Heart left ventricle (tissue), 16 donors: ENCODE measurements around the gene CDC26. TPM values are rescaled to one million over a fixed set of nuclear protein-coding genes. Genes with fewer than 3 reads are reported as not detected.

Experiments used
- ATAC-seq, 4 donors: fragments of 200-7000 bp; cut with Tn5 transposase; one replicate each; pipeline ENCODE4 v1.9.1; 2020 to 2022; ENCODE audit warnings: moderate library complexity in 4 of 4, mild to moderate bottlenecking in 3 of 4, moderate number of reproducible peaks in 1 of 4
- DNase-seq, 5 donors: peaks; one replicate each; pipeline ENCODE4 v3.0.0-alpha.2; 2020
- H3K27ac ChIP-seq, 12 donors: fragments of 200-600 bp; sonication (generic) in 4 of 12; one replicate each; pipeline versions ENCODE4 v1.5.0 to v1.8.0; 2016 to 2022; ENCODE audit warnings: mild to moderate bottlenecking in 2 of 12
- H3K27me3 ChIP-seq, 9 donors: fragments of 200-600 bp; sonication (generic) in 2 of 9; one replicate each; pipeline versions ENCODE4 v1.5.1 to v1.8.0; 2016 to 2022; ENCODE audit warnings: mild to moderate bottlenecking in 3 of 9
- H3K36me3 ChIP-seq, 9 donors: fragments of 200-600 bp; sonication (generic) in 2 of 9; one replicate each; pipeline versions ENCODE4 v1.5.0 to v1.8.0; 2018 to 2022; ENCODE audit warnings: mild to moderate bottlenecking in 2 of 9
- H3K4me1 ChIP-seq, 12 donors: fragments of 200-600 bp; sonication (generic) in 4 of 12; one replicate each; pipeline versions ENCODE4 v1.5.0 to v1.8.0; 2016 to 2022; ENCODE audit warnings: mild to moderate bottlenecking in 3 of 12
- H3K4me3 ChIP-seq, 12 donors: fragments of 200-600 bp; sonication (generic) in 4 of 12; one replicate each; pipeline versions ENCODE4 v1.5.0 to v1.8.0; 2017 to 2022; ENCODE audit warnings: mild to moderate bottlenecking in 9 of 12, moderate library complexity in 4 of 12
- H3K9me3 ChIP-seq, 12 donors: fragments of 200-600 bp; sonication (generic) in 4 of 12; one replicate each; pipeline versions ENCODE4 v1.5.0 to v1.8.0; 2016 to 2022; ENCODE audit warnings: mild to moderate bottlenecking in 1 of 12
- CTCF ChIP-seq, 12 donors: fragments of 200-600 bp; sonication (generic) in 4 of 12; IDR thresholded peaks; one replicate each; pipeline versions ENCODE4 v1.5.0 to v1.8.0; 2018 to 2022; ENCODE audit warnings: antibody characterized with exemption in 12 of 12, mild to moderate bottlenecking in 5 of 12
- POLR2A ChIP-seq, 2 donors: fragments of 450-650 bp; IDR thresholded peaks; one replicate each; pipeline ENCODE4 v1.6.1; 2017; ENCODE audit warnings: antibody characterized with exemption in 2 of 2, mild to moderate bottlenecking in 2 of 2, moderate library complexity in 2 of 2
- WGBS, 4 donors: extraction: QIAGEN DNeasy Blood & Tissue Kit in 2 of 4; methylation state at CpG; one replicate each; pipeline versions ENCODE4 v1.1.5 to v1.1.7; 2013 to 2018; 5-methylcytosine and 5-hydroxymethylcytosine counted together
- intact Hi-C, 10 donors: fragments of 100-400 bp; cut with DNase I; formaldehyde crosslinking; loops; one replicate each; pipeline versions ENCODE4 v1.11.1 to v1.14.2; 2022
- polyA plus RNA-seq, 2 donors: library from polyadenylated mRNA; stranded (reverse); fragments of 200-250 nt; gene quantifications; one replicate each; pipeline ENCODE4 v1.2.3, GENCODE V29; 2013
- total RNA-seq, 9 donors: library from RNA; depleted of rRNA in 2 of 9; stranded (reverse); fragments of >200 nt in 2 of 9; fragmentation: NEBNext Ultra II Directional in 3 of 9; extraction: Animal tissue kit (Norgen Biotek cat#: 25700) in 3 of 9; gene quantifications; one replicate each; pipeline versions ENCODE4 v1.1.0 to v1.2.4, GENCODE V29; 2016 to 2023
- donor health status: ischemic (EF 13 %, LVEDD 7.1; RV severe dilation, severe dysfunction).
- donor health status: healthy with polysubstance abuse.
- donor health status: DM: no; HTN: yes; CAD: no.
- donor health status: DM: no; HTN: no; CAD: no.
- donor health status: ischemic (EF 25% LVEDD 6.9; RV normal size, moderate dysfunction).
- donor health status: ischemic (EF 25% LVEDD 5.7; RV mildly dilated, moderate dysfunction).
- donor health status: healthy.
- donor health status: DM: yes; HTN: yes; CAD: no.
- donor health status: ischemic (EF 35%, LVEDD 5.7; RV mildly dilated, moderate dysfunction).
- donor health status: nonischemic (EF 11% LVEDD 7.7; RV severe dilation, severe dysfunction).
- donor health status: DM: yes; HTN: yes; CAD: no.
- donor health status: PGD.
- donor health status: ischemic (EF 29% LVEDD 5.4; RV normal size, mild dysfunction).
- donor health status: nonischemic (EF 23%, LVEDD 6.1; RV moderate dilation, normal function).

CDC26 gene
- total and polyA plus RNA-seq, 11 donors: 22.3 to 46.0 (median 35.3) TPM

DNA sequence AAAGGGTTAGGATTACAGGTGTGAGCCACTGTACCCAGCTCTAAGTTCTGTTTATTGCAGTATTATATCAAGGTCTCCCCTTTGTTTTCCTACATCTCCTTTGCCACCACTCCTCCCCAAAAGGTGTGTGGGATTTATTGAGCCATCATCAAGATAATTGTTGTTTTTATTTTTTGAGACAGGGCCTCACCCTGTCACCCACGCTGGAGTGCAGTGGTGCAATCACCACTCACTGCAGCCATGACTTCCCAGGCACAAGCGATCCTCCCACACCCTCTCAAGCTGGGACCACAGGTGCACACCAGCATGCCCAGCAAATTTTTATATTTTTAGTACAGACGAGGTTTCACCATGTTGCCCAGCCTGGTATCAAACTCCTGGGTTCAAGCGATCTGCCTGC lies 29.5 kb downstream of the CDC26 start:
- no peak overlapping the region for H3K4me3 ChIP-seq
- DNase-seq (no peak), ATAC-seq (no peak)
- no peaks in the 10 kb centered on the region for H3K27me3 ChIP-seq
- no peak overlapping the region for H3K27ac ChIP-seq
- TF ChIP-seq POLR2A (IDR thresholded peaks at IDR 0.05) (no peak), CTCF (IDR thresholded peaks at IDR 0.05) (no peak)
- H3K9me3 ChIP-seq: peaks cover 0 to 3% (median 0%) of the 10 kb centered on the region in 12 donors
- H3K36me3 ChIP-seq: no peaks in the 10 kb centered on the region
- peaks cover 0 to 8% (median 0%) of the 10 kb centered on the region in 12 donors for H3K4me1 ChIP-seq
- intact Hi-C loops: no loop called here
- WGBS, 4 donors: 90 to 91% (median 91%) methylated on average over 4 of the region's 4 CpGs

GRCh38 chr9:113244556-113244955 lies 30.8 kb downstream of the CDC26 start:
- no peak for DNase-seq
- Histone ChIP-seq H3K36me3 (no peaks in the 10 kb centered on the region), H3K27me3 (no peaks in the 10 kb centered on the region), H3K4me1 (peaks cover 0 to 12% (median 0%) of the 10 kb centered on the region in 12 donors), H3K4me3 (no peak overlapping the region), H3K9me3 (no peaks in the 10 kb centered on the region), H3K27ac (no peak overlapping the region)
- intact Hi-C loops: no loop called here
- no peak for ATAC-seq
- 77 to 91% (median 84%) methylated on average over 2 of the region's 2 CpGs for WGBS, 4 donors
- TF ChIP-seq POLR2A (IDR thresholded peaks at IDR 0.05) (no peak), CTCF (IDR thresholded peaks at IDR 0.05) (no peak)

- Histone ChIP-seq H3K27me3 (no peaks in the 10 kb centered on the region), H3K4me3 (no peak overlapping the region), H3K27ac (no peak overlapping the region), H3K36me3 (no peaks in the 10 kb centered on the region), H3K4me1 (peaks cover 0 to 30% (median 16%) of the 10 kb centered on the region in 12 donors), H3K9me3 (no peaks in the 10 kb centered on the region)
- TF ChIP-seq POLR2A (IDR thresholded peaks at IDR 0.05) (no peak), CTCF (IDR thresholded peaks at IDR 0.05) (no peak)
- intact Hi-C loops: no loop called here
- ATAC-seq (no peak), DNase-seq (no peak)
- 93 to 99% (median 98%) methylated on average over 2 of the region's 2 CpGs for WGBS, 4 donors
Measured at GRCh38 chr9:113241161-113241560, 34.2 kb downstream of the CDC26 start.

DNA sequence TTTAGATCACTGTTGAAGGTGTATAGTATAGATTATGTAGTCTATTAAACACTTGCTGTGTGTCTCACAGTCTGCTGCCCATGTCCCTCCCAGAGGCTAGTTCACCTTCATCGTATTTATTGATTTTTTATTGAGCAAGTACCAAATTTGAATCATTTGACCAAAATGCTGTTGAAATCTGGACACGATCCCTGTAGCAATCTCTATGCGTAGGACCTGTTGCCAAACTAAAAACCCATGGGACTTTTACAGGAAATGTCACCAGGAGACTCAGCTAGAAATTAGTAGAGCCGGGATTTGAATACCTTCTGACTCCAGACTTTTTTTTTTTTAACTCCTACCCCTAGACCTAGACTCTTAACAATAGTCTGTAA lies 36.5 kb downstream of the CDC26 start:
- Histone ChIP-seq H3K36me3 (no peaks in the 10 kb centered on the region), H3K27me3 (no peaks in the 10 kb centered on the region), H3K4me3 (no peak overlapping the region), H3K27ac (no peak overlapping the region), H3K4me1 (peaks cover 0 to 32% (median 16%) of the 10 kb centered on the region in 12 donors), H3K9me3 (no peaks in the 10 kb centered on the region)
- ATAC-seq (peak in 1 of 4 donors; percentile 42), DNase-seq (no peak)
- TF ChIP-seq POLR2A (IDR thresholded peaks at IDR 0.05) (no peak), CTCF (IDR thresholded peaks at IDR 0.05) (no peak)
- WGBS, 4 donors: 43 to 60% (median 46%) methylated on average over 4 of the region's 4 CpGs
- intact Hi-C loops: no loop called here
